ENCODE data around the gene BRIX1.

DNA sequence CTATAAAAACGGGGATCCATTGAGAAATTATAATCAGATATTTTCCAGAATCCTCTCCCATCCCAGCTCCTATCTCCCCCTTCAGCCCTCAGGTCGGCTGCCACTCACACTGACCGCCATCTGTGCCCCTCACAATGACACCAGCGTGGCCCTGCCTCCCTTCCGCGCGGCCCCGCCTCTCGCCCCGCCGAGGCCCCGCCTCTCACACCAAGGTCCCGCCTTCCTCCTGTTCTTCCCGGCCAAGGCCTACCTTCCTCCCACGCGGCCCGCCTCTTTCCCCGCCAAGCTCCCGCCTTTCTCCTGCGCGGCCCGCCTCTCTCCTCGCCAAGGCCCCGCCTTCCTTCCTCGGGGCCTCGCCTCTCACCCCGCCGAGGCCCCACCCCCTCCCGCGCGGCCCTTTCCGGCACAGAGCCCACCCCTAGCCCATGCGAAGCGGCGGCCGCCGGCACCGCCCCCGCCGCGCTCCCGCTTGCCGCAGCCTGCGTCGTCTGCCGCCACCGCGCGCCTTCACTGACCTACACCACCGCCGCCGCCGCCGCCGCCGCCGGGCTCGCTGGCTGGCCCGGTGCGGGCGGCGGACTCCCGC is 13.7 kb downstream of the BRIX1 start, which contains the start of gene DNAJC21:
- TF ChIP-seq, protein P1, sequence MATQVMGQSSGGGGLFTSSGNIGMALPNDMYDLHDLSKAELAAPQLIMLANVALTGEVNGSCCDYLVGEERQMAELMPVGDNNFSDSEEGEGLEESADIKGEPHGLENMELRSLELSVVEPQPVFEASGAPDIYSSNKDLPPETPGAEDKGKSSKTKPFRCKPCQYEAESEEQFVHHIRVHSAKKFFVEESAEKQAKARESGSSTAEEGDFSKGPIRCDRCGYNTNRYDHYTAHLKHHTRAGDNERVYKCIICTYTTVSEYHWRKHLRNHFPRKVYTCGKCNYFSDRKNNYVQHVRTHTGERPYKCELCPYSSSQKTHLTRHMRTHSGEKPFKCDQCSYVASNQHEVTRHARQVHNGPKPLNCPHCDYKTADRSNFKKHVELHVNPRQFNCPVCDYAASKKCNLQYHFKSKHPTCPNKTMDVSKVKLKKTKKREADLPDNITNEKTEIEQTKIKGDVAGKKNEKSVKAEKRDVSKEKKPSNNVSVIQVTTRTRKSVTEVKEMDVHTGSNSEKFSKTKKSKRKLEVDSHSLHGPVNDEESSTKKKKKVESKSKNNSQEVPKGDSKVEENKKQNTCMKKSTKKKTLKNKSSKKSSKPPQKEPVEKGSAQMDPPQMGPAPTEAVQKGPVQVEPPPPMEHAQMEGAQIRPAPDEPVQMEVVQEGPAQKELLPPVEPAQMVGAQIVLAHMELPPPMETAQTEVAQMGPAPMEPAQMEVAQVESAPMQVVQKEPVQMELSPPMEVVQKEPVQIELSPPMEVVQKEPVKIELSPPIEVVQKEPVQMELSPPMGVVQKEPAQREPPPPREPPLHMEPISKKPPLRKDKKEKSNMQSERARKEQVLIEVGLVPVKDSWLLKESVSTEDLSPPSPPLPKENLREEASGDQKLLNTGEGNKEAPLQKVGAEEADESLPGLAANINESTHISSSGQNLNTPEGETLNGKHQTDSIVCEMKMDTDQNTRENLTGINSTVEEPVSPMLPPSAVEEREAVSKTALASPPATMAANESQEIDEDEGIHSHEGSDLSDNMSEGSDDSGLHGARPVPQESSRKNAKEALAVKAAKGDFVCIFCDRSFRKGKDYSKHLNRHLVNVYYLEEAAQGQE (IDR thresholded peaks at IDR 0.05; ENCODE audit: low read depth), result no peak
- TF ChIP-seq, protein P2, sequence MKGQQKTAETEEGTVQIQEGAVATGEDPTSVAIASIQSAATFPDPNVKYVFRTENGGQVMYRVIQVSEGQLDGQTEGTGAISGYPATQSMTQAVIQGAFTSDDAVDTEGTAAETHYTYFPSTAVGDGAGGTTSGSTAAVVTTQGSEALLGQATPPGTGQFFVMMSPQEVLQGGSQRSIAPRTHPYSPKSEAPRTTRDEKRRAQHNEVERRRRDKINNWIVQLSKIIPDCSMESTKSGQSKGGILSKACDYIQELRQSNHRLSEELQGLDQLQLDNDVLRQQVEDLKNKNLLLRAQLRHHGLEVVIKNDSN (IDR thresholded peaks at IDR 0.05), result no peak
- TF ChIP-seq EGR1 (IDR thresholded peaks at IDR 0.05) (peak; percentile 87), CEBPB (IDR thresholded peaks at IDR 0.05) (no peak), CREB1 (IDR thresholded peaks at IDR 0.05; ENCODE audit: low read depth) (no peak), TCF12 (IDR thresholded peaks at IDR 0.05; ENCODE audit: low read depth) (no peak), FOXM1 (IDR thresholded peaks at IDR 0.05; ENCODE audit: borderline replicate concordance, low read depth) (no peak)
- TF ChIP-seq, protein P3, sequence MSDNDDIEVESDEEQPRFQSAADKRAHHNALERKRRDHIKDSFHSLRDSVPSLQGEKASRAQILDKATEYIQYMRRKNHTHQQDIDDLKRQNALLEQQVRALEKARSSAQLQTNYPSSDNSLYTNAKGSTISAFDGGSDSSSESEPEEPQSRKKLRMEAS (IDR thresholded peaks at IDR 0.05), result no peak

Measured in Ishikawa (cell line).